DLD1 (cell line): ENCODE measurements around the gene HBS1L.

Experiments
- in situ Hi-C: cut with HindIII; loops from 2 replicates; pipeline ENCODE4 v1.10.0; 2017; ENCODE audit warnings: low sequenced_read_pairs

The HBS1L gene

DNA sequence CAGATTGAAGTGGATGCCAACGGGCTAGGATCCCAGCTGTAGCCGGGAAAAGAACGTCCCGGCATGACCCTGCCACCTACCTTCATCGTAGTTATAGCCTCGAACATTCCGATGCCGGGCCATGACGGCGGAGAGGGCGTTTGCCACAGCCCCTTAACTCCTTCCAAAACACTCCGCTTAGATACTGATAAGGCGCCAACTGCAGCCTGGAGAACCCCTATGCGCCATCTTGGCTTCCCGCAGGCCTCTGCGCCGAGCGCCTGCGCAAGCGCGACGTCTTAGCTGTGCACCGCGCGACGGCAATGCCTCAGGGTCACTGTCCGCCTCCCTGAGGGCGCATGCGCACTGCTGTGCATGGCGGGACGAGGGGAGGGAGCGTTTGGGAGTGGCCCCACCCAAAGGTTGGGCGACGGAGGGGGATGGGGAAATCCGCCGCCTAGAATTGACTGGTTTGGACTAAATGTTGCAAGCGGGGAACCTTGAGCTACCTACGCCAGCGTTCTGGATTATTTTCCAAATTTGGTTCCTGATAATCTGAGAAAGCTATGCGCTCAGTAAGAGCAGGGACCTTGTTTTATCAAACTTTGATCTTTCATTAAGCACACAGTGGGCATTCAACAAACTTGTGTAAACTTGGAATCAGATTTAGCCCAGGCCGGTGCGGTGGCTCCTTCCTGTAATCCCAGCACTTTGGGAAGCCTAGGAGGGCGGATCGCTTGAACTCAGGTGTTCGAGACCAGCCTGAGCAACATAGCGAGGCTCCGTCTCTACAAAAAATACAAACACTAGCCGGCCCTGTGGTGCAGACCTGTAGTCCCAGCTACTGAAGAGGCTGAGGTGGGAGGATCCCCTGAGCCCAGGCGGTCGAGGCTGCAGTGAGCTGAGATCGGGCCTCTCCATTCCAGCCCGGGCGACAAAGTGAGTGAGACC lies at the start of gene HBS1L:
Gene HBS1L, minus strand, starts transcription at position 254 of the 930 bp plus-strand sequence. Its CDS starts 131 bp downstream, at position 123.
- in situ Hi-C loops = no loop called here

DNA sequence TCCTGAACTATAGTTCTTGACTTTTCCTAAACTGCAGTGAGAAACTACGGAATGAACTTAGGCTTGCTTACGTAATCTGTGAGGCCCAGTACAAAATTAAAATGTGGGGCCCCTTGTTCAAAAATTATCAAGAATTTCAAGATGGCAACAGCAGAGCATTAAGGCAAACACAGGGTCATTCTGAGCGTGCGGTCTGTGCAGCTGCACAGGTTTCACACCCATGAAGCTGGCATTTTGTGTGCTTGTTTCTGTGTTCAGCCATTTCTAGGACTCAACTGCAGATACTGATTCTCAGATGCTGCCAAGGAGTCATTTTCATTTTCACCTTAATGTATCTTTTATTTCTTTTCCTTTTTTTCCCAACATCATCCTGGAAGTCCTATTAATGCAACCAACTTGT lies 49.6 kb upstream of the HBS1L start:
- in situ Hi-C loops = no loop called here

DNA sequence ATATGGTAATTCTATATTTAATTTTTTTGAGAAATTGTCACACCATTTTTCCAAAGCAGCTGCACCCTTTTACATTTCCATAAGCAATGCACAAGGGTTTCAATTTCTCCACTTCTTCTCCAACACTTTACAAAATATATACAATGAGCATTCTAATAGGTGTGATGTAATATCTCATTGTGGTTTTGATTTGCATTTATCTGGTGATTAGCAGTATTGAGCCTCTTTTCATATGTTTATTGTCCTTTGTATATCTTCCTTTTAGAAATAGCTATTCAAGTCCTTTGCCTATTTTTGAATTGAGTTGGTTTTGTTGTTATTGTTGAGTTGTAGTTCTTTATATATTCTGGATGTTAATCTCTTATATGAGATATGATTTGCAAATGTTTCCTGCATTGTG lies 47.6 kb upstream of the HBS1L start:
- in situ Hi-C loops = no loop called here

DNA sequence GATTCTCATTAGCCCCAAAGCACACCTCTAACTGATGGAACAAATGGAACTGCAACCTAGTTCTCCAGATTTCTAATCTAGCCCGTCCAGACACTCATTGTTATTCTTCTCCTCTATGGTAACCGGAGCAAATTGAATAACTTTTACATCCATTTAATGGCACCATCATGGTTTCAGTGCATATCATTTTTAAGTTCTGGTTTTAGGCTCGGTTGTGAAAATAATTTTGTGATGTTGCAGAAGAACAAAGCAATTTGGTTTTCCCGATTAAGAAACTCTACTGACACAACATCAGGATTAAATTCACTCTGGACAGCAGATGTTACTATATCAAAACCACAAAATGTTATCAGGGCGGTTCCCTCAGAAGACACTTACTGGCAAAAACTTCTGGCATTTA lies 42.5 kb upstream of the HBS1L start:
- in situ Hi-C loops = no loop called here

DNA sequence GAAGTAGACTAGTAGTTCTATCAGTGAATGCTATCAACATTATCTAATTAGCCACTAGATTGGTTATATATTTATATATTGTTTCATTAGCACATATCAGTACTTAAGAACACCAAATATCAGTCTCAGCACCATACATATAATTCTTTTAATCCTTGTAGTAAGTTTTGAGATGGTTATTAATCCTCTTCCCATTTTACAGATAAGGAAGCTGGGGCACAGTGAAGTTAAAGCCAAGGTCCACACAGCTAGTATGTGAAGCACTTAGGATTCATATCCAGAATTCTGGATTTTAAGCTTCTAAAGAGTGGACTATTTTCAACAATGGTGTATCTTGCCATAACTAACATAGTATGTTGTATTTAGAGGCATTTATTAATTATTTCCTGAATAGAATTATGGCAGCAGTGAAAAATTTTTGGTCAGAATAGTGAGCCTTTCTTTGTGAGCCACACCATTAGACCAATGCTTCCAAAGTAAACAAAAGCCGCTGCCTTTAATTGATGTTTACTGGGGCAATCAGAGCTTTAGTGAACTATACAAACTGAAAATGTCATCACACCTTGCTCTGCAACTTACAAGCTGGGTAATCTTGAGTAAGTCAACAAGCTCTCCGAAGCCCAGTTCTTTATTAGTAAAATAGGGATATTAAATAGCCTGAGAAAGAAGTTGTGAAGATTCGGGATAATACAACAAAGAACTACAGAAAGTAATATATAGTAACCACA lies 41.9 kb upstream of the HBS1L start:
- in situ Hi-C loops = no loop called here

DNA sequence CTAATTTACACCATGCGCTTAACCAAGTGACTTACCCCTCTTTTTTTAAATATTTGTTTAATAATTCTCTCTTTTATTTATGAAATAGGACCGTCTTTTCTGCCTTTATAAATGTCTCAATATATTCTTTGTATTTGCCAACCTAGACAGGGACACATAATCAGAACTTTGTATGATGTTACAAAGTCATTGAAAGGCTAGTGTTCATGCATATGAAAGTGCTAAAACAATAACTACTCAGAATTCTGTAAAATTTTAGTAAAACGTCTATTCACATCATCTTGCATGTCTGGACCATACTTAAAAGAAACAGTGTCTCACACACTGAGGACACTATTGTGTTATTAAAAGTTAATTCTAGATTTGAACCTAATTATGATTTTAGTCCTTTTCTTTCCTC lies 41.1 kb upstream of the HBS1L start:
- in situ Hi-C loops = no loop called here

DNA sequence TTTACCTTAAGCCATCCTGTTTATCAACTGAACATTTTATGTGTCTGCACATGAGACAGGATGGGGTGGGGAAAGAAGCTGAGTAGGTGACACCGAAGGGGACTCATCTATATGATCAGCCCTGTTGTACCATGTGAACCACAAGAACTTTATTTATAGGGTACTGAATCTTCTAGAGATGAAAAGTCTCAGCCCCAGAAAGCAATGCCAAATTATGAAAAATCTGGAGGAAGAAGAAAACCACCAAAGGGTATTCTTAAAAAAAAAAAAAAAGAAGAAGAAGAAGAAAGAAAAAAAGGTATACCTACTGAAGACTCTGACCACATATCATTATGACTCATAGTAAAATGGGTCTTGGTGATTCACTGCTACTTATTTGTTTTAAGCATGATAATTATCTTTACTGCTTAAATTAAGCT lies 39.8 kb upstream of the HBS1L start:
- in situ Hi-C loops = no loop called here

DNA sequence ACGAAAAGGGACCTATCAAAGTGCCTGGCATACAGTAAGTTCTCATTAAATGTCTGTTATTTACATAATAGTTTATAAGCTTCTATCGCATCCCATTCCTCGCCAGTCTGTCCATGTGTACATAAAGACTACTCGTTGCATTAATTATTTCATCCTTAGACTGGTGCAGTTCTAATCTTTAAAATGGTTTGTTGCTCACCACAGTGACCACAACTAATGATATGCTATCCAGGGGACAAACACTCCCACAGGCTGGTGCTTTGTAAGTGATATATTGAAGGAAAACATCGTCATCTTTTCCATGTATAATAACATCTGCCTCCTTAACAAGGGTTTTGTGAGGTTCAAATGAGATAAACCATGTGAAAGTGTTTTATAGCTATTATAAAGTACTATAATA lies 39.0 kb upstream of the HBS1L start:
- in situ Hi-C loops = no loop called here

DNA sequence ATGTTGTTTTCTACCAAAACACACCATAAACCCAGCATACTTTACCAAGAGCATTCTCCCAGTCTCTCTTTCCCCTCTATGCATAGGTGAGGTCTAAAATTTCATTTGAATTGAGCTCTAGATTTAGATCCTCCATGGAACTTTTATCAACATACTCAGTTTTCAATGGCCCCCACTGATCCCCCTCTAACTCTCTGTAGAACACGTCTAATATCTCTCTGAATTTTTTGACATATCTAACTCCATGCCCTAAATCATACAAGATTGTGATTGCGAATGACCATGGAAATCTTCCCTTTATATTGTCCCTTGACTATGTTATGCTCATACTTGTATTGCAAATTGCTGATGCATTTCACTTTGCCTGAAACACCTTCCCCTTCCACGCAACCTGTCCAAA lies 38.1 kb upstream of the HBS1L start:
- in situ Hi-C loops = no loop called here

DNA sequence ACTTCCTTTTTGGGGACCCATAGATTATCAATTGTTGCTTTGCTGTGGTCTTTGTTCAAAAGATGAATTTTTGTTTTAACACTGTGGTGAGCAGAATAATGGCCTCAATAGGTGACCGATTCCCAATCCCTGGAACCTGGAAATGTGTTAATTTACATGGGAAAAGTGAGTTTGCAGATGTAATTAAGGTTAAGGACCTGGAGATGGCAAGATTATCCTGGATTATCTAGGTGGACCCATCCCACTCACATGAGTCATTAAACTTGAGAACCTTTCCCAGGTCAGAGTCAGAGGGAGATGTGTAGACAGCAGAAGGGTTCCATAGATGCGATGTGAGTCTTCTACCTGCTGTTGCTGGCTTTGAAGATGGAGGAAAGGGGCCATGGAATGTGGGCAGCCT lies 36.2 kb upstream of the HBS1L start:
- in situ Hi-C loops = no loop called here

DNA sequence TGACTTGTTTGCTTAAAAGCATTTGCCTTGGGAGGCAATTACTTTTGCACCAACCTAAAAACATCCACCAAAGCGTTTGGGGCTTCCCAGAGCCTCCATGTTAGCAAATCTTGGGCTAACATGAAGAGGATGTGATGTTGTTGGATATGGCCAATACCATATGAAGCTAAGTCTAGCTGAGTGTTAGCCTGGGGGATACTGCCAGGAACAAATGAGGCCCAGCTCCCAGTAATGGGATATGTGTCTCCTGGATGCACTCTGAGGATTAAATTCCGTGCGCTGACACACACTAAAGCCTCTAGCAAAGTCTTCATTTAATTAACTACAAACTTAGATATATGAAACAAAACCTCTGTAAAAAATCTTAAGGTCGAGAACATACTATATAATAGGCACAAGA lies 35.3 kb upstream of the HBS1L start:
- in situ Hi-C loops = no loop called here

DNA sequence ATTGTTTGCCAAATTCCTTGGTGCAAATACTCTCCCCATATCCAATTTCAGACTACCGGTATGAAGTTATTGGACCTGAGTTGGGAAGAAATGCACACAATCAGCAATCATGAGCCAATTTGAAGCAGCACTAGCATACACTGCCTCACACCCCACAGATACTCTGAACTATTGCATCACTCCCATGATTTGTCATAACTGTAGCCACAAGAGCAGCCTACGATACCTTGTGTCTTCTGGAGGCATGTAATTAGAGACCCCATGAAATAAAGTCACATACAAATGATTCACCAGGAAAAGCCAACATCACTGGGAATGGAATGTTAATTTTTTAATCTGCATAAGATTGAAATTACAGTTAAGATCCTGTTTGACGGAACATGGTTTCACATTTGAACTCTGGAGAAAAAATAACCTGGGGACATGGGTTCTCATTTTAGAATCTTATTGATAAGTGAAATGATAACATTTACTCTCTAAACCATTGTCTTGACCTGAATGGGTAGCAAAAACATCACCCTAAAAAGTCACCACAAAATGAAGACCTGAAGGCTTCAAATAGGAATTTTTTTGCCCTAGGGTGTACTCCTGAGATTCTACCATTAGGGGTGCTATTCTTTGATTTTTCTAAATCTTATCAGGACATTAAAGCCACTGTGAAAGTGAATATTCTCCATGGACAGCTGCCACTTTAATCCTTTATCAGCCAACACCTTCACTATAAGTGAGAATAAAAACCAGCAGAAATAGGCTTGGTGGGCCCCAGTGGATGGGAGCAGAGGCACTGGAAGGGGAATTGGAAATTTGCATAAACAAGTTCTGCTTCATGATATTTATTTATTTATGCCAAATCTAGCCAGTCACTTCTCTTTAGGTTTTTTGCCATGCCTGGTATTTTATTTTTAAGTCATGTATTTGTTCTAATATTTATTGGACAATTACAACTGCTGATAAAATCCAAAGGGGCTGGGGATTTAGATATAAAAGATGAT lies 34.5 kb upstream of the HBS1L start:
- in situ Hi-C loops = no loop called here

DNA sequence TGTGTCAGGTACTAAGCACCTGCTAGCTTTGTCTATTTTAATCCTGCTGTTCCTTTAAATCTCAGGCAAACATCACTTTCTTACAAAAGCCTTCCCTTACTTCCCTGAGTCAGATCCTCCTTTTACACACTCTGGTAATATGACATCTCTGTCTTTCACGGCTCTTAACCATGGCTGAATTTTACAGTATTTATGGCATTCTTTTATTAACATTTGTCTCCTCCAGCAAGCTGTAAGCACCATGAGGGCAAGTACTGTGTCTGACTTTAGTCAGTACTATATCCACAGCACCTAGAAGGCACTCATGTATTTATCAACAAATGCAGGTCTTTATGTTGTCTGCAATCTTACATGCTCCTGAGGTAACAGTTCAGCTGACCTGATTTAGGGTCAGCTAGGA lies 33.7 kb upstream of the HBS1L start:
- in situ Hi-C loops = no loop called here

DNA sequence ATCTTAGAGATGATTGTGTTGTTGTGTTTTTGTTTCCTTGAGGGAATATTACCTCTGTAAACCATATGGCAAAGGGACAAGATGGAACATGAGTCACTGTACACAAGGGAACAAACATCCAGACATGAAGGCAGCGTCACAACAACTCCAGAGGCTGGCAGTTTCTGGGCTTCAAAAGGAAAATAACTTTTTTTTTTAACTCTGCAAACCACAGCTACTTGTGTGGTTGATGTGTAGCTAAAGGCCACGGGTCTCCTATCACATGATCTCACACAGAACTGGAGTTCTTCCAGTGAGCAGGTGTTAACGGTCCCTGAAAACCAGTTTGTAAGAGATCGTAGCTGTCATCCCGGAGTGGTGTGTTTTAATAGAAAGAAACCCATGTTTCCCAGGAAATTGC lies 33.2 kb upstream of the HBS1L start:
- in situ Hi-C loops = no loop called here

DNA sequence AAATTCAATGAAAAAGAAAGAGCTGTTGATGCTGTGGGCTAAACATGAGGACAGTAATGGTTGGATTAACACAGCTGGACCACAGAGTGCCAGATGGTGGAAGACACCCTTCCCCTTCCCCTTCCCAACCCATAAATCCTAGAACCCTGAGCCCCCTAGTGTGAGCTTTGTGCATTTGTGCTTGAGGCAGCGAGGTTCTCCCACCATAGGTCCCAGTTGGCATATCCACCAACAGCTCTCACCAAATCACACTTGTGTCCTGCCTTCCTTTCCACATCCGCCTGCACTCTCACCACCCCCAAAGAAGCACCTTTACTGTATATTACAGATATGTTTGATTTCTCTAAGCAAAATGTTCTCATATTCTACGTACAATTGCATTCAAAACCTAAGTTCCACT lies 32.8 kb upstream of the HBS1L start:
- in situ Hi-C loops = no loop called here

DNA sequence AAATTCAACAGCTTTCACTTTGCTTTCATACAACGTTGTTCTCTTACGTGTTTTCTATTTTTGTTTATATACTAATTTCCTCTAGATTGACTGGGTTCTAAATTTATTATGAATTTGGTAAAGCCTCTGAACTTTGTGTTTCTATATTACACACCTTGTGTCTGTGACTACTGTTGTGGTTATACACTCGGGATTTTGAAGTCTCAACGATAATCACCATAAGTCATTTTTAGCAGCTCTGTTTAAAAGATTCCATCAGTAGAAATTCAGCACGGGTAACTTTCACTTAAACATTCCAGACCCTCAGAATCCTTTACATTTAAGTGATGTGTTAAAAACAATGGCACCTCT lies 31.8 kb upstream of the HBS1L start:
- in situ Hi-C loops = no loop called here

DNA sequence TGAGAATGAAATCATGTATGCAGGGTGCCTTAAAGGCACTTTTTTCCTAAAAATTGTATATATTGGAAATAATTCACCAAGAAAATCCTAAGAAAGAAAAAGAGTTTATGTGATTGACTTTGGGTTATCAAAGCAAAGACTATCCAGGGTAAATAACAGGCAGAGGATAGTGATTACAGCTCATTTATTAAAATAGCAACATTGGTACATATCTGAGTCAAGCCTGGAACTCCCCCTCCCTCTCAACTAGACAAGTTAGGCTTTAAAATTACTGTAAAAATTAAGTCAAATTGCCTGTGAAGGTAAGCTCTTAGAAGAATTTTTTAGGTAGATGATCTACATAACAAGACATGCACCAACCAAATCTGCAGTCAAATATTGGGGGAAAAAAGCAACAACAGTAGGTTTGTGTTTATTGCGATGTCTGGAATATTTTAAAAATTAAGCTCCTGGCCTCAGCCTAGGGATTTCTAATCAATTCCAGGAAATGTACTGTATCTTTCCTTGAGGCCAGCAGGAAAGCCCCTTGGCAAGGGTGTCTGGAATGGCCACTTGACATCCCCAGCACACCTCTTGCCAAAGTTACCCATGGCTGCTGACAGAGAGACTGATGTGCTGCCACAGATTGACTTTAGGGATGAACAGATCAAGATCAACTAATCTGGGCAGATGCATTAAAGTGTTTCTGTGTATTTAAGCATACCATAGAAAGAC lies 31.2 kb upstream of the HBS1L start:
- in situ Hi-C loops = no loop called here

DNA sequence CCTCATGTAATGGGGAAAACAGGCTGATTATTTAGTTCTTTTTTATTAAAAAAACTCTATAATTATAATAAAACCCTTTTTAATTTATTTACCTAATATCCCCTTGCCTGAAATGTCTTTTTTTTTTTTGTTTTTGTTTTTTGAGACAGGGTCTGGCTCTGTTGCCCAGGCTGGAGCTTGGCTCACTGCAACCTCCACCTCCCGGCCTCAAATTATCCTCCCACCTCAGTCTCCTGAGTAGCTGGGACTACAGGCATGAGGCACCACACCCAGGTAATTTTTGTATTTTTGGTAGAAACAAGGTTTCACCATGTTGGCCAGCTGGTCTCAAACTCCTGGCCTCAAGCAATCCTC lies 30.3 kb upstream of the HBS1L start:
- in situ Hi-C loops = no loop called here

DNA sequence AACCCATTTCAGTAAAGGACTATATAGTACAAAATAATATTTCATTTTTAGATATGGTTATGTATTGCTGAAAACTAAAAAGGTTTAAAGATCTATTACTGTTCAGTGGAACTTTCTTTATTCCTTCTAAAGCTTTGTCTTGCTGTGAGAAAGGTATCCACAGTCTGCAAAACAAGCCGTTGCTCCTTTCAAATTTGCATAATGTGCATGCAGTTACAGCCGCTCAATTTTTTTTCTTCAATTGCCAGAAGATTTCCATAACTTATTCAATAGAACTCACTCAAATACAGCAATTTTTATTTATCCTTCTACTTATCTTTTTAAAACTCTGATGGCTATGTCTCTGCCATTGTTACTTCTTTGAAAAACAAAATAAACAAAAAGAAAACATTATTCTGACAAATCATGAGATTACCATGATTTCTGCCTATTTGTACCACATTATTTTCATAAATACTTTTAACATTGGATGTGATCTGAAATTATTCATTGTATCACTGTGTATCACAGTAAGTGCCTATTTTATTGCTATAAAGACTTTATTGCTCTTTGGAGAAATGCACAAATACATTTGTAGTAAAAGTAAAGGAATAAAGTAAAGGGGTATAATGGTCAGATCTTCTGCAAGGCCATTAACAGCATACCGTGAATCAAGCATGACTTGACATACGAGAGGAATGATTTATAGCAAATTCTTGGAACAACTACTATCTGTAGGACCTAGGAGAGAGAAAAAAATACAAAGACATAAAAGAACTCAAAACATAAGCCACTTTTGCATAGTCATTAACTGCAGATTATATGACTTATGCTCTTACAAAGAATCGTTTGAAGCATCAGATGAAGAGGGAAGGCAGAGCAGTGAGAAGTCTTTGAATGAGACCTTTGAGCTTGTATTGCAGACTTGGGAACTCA lies 29.6 kb upstream of the HBS1L start:
- in situ Hi-C loops = no loop called here

DNA sequence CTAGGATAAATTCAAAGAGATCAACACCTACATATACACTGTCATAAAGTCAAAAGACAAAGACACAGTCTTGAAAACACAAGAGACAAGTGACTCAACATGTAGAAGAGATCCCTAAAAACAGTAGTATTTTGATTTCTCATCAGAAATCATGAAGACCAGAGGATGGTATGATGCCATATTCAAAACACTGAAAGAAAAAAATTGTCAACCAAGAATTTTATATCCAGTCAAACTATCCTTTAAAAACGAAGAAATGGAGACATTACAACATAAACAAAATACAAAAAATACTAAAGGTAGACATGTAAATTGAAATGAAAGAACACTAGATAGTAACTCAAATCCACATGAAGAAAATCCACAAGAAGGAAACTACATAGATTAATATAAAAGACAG lies 27.3 kb upstream of the HBS1L start:
- in situ Hi-C loops = no loop called here
